ENCODE results near the gene NPTN. TPM values are rescaled to one million over a fixed set of nuclear protein-coding genes. Genes with fewer than 3 reads are reported as not detected.

Gene NPTN
- total RNA-seq, 4 donors from 2014 or later = 66.9 to 97.5 (median 79.9) TPM

- no peak for TF ChIP-seq CTCF (IDR thresholded peaks at IDR 0.05; ENCODE audit: low read depth)
Measured at GRCh38 chr15:73570355-73571032, 62.7 kb downstream of the NPTN start.

GRCh38 chr15:73569361-73569760, 63.8 kb downstream of the NPTN start:
- no peak for TF ChIP-seq CTCF (IDR thresholded peaks at IDR 0.05; ENCODE audit: low read depth)

GRCh38 chr15:73568564-73569280, 64.5 kb downstream of the NPTN start:
- no peak for TF ChIP-seq CTCF (IDR thresholded peaks at IDR 0.05; ENCODE audit: low read depth)

- no peak for TF ChIP-seq CTCF (IDR thresholded peaks at IDR 0.05; ENCODE audit: low read depth)
Measured at GRCh38 chr15:73567020-73567419, 66.2 kb downstream of the NPTN start.

GRCh38 chr15:73564255-73564654, 68.9 kb downstream of the NPTN start:
- no peak for TF ChIP-seq CTCF (IDR thresholded peaks at IDR 0.05; ENCODE audit: low read depth)

- no peak for TF ChIP-seq CTCF (IDR thresholded peaks at IDR 0.05; ENCODE audit: low read depth)
Measured at GRCh38 chr15:73560501-73561117, 72.6 kb downstream of the NPTN start.

- TF ChIP-seq CTCF (IDR thresholded peaks at IDR 0.05; ENCODE audit: low read depth) = no peak
Measured at GRCh38 chr15:73558529-73558928, 74.7 kb downstream of the NPTN start.

All from subcutaneous adipose tissue (tissue), 4 donors.